Testis (tissue), 2 donors: Measurements from ENCODE around the gene SMYD3.

ENCODE experiments used
- POLR2A ChIP-seq: fragments of 450-650 bp; IDR thresholded peaks from one replicate; pipeline ENCODE4 v1.6.1; 2017; ENCODE audit warnings: antibody characterized with exemption, mild to moderate bottlenecking, moderate library complexity
- TF ChIP-seq, protein P1 (sequence below), 3 experiments: fragments of 450-650 bp in 2 of 3; fragments of 200-600 bp in 1 of 3; sonication (generic) in 1 of 3; IDR thresholded peaks; one replicate each; pipeline ENCODE4 v1.5.1; 2016 to 2019; ENCODE audit warnings: antibody characterized with exemption in 3 of 3, mild to moderate bottlenecking in 2 of 3, moderate library complexity in 1 of 3

DNA sequence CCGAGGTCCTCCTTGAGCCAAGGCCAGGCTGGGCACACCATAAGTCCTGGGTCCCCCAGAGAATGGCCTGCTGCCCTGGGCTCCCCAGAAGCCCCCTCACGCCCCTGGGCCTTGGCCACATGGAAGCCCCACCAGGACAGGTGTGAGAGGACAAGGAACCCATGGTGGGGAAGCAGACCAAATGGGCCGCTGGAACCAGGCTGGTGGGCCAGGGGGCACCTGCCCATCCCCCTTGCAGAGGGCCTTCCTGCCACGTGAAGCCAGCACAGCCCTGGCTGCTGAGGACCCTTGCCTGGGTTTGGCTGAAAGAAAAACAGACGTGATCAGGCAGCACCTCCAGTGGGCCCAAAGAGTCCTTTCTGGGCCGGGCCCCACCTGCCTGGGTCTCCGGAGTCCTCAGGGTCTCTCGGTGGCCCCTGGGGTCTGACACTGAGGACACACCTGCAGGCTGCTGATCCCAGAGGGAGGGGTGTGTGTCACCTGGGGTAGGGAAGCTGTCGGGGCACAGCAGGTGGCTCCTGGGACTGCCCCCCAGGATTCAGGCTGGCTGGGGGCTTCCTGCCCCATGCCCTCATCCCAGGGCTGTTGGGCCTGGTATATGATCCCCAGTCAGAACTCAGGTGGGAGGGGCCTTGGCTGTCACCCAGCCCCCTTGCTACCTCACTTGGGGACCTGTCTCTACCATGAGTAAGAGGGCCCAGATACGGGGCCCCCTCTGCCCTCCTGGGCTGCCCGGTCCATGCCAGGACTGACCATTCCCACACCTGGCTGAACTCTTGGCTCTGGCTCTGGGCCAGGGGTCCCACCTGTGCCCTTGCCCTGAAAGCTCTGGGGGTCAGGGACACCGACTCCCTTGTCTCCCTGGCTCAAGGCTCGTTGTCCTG, 3.3 kb upstream of the SMYD3 start:
- TF ChIP-seq POLR2A = no peak
- TF ChIP-seq, protein P1, sequence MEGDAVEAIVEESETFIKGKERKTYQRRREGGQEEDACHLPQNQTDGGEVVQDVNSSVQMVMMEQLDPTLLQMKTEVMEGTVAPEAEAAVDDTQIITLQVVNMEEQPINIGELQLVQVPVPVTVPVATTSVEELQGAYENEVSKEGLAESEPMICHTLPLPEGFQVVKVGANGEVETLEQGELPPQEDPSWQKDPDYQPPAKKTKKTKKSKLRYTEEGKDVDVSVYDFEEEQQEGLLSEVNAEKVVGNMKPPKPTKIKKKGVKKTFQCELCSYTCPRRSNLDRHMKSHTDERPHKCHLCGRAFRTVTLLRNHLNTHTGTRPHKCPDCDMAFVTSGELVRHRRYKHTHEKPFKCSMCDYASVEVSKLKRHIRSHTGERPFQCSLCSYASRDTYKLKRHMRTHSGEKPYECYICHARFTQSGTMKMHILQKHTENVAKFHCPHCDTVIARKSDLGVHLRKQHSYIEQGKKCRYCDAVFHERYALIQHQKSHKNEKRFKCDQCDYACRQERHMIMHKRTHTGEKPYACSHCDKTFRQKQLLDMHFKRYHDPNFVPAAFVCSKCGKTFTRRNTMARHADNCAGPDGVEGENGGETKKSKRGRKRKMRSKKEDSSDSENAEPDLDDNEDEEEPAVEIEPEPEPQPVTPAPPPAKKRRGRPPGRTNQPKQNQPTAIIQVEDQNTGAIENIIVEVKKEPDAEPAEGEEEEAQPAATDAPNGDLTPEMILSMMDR (IDR thresholded peaks at IDR 0.05) = no peak
